ENCODE measurements around the gene MKI67. TPM values are rescaled to one million over a fixed set of nuclear protein-coding genes. Genes with fewer than 3 reads are reported as not detected.

Gene MKI67
- total and polyA plus RNA-seq, 2 donors from 2014 or later: 0.04 to 2.4 TPM

- H3K4me3 ChIP-seq (ENCODE audit: low read length in 3 of 3): peak overlapping the region in 2 of 3 donors; percentile 41 to 56
- no peaks in the 10 kb centered on the region for H3K36me3 ChIP-seq (ENCODE audit: control insufficient read depth in 2 of 3, insufficient read depth in 3 of 3, low read length in 3 of 3)
- no peak for FAIRE-seq
- intact Hi-C loops (cut with DNase I): no loop called here
- no peaks in the 10 kb centered on the region for H3K27me3 ChIP-seq (ENCODE audit: control insufficient read depth, insufficient read depth, low read length)
- H3K4me1 ChIP-seq (ENCODE audit: control insufficient read depth in 2 of 3, insufficient read depth in 2 of 3, low read depth in 1 of 3, low read length in 3 of 3): peaks cover 0 to 7% (median 5%) of the 10 kb centered on the region in 3 donors
- DNase-seq: peak in 3 of 5 donors; percentile 40 to 65 (median 63)
- H3K9ac ChIP-seq (ENCODE audit: low read length in 3 of 3): peak overlapping the region in 1 of 3 donors; percentile 56
- H3K9me3 ChIP-seq (ENCODE audit: control insufficient read depth in 2 of 3, insufficient read depth in 1 of 3, low read length in 3 of 3): no peaks in the 10 kb centered on the region
- no peak for TF ChIP-seq CTCF (IDR thresholded peaks at IDR 0.05; ENCODE audit: borderline replicate concordance, extremely low read depth, insufficient read depth)
- peak overlapping the region in 1 of 2 donors; percentile 52 for H3K27ac ChIP-seq (ENCODE audit: low read depth in 2 of 2, low read length in 2 of 2)
These were observed 78.0 kb downstream of the MKI67 start for GRCh38 chr10:128047991-128048818.

GRCh38 chr10:128047351-128047750, 78.9 kb downstream of the MKI67 start:
- Histone ChIP-seq H3K27ac (ENCODE audit: low read depth in 2 of 2, low read length in 2 of 2) (peak overlapping the region; percentile 25 to 65), H3K27me3 (ENCODE audit: control insufficient read depth, insufficient read depth, low read length) (no peaks in the 10 kb centered on the region), H3K4me1 (ENCODE audit: control insufficient read depth in 2 of 3, insufficient read depth in 2 of 3, low read depth in 1 of 3, low read length in 3 of 3) (peaks cover 0 to 7% (median 5%) of the 10 kb centered on the region in 3 donors), H3K36me3 (ENCODE audit: control insufficient read depth in 2 of 3, insufficient read depth in 3 of 3, low read length in 3 of 3) (no peaks in the 10 kb centered on the region), H3K4me3 (ENCODE audit: low read length in 3 of 3) (peak overlapping the region in 2 of 3 donors; percentile 41 to 56), H3K9ac (ENCODE audit: low read length in 3 of 3) (peak overlapping the region in 1 of 3 donors; percentile 56), H3K9me3 (ENCODE audit: control insufficient read depth in 2 of 3, insufficient read depth in 1 of 3, low read length in 3 of 3) (no peaks in the 10 kb centered on the region)
- DNase-seq (peak; percentile 85 to 92 (median 88)), FAIRE-seq (no peak)
- intact Hi-C loops (cut with DNase I): no loop called here
- no peak for TF ChIP-seq CTCF (IDR thresholded peaks at IDR 0.05; ENCODE audit: borderline replicate concordance, extremely low read depth, insufficient read depth)

- H3K27ac ChIP-seq (ENCODE audit: low read depth in 2 of 2, low read length in 2 of 2): no peak overlapping the region
- H3K9me3 ChIP-seq (ENCODE audit: control insufficient read depth in 2 of 3, insufficient read depth in 1 of 3, low read length in 3 of 3): no peaks in the 10 kb centered on the region
- TF ChIP-seq CTCF (IDR thresholded peaks at IDR 0.05; ENCODE audit: borderline replicate concordance, extremely low read depth, insufficient read depth): no peak
- intact Hi-C loops (cut with DNase I): no loop called here
- peaks cover 0 to 7% (median 5%) of the 10 kb centered on the region in 3 donors for H3K4me1 ChIP-seq (ENCODE audit: control insufficient read depth in 2 of 3, insufficient read depth in 2 of 3, low read depth in 1 of 3, low read length in 3 of 3)
- no peaks in the 10 kb centered on the region for H3K27me3 ChIP-seq (ENCODE audit: control insufficient read depth, insufficient read depth, low read length)
- peak in 1 of 5 donors; percentile 74 for DNase-seq
- FAIRE-seq: no peak
- no peaks in the 10 kb centered on the region for H3K36me3 ChIP-seq (ENCODE audit: control insufficient read depth in 2 of 3, insufficient read depth in 3 of 3, low read length in 3 of 3)
- H3K4me3 ChIP-seq (ENCODE audit: low read length in 3 of 3): no peak overlapping the region
- no peak overlapping the region for H3K9ac ChIP-seq (ENCODE audit: low read length in 3 of 3)
These were observed 79.3 kb downstream of the MKI67 start for GRCh38 chr10:128046953-128047290.

Other genes with a start within 250 kb of the MKI67 start
- 9.4 TPM for gene CLRN3, start 233.5 kb downstream of the MKI67 start, total RNA-seq
- 42.1 TPM for gene CLRN3, start 233.5 kb downstream of the MKI67 start, polyA plus RNA-seq (ENCODE audit: insufficient read depth, low read depth, low replicate concordance)
- 25.7 TPM for gene PTPRE, start 219.3 kb downstream of the MKI67 start, total RNA-seq
- gene PTPRE, start 219.3 kb downstream of the MKI67 start, polyA plus RNA-seq (ENCODE audit: insufficient read depth, low read depth, low replicate concordance): 1.1 TPM